ENCODE data around the gene CAPN7. TPM values are rescaled to one million over a fixed set of nuclear protein-coding genes. Genes with fewer than 3 reads are reported as not detected.

CAPN7 gene
- total RNA-seq, 1 donor from 2014 or later, result 49.5 TPM

- no peak for TF ChIP-seq CTCF (IDR thresholded peaks at IDR 0.05)
- no peak for DNase-seq (ENCODE audit: extremely low spot score, unreplicated experiment)
- Mint-ChIP-seq H3K27ac (ENCODE audit: unreplicated experiment) (no peak overlapping the region), H3K36me3 (ENCODE audit: unreplicated experiment) (no peaks in the 10 kb centered on the region), H3K4me3 (ENCODE audit: unreplicated experiment) (no peak overlapping the region), H3K4me1 (ENCODE audit: unreplicated experiment) (no peaks in the 10 kb centered on the region), H3K9me3 (ENCODE audit: unreplicated experiment) (no peaks in the 10 kb centered on the region), H3K27me3 (ENCODE audit: unreplicated experiment) (peaks cover 73% of the 10 kb centered on the region)
Measured at GRCh38 chr3:15175605-15176004, 30.4 kb upstream of the CAPN7 start.

GRCh38 chr3:15180042-15180611, 25.9 kb upstream of the CAPN7 start:
- H3K27ac Mint-ChIP-seq (ENCODE audit: unreplicated experiment), result no peak overlapping the region
- no peaks in the 10 kb centered on the region for H3K4me1 Mint-ChIP-seq (ENCODE audit: unreplicated experiment)
- H3K27me3 Mint-ChIP-seq (ENCODE audit: unreplicated experiment), result peaks cover 73% of the 10 kb centered on the region
- no peak overlapping the region for H3K4me3 Mint-ChIP-seq (ENCODE audit: unreplicated experiment)
- no peaks in the 10 kb centered on the region for H3K9me3 Mint-ChIP-seq (ENCODE audit: unreplicated experiment)
- no peaks in the 10 kb centered on the region for H3K36me3 Mint-ChIP-seq (ENCODE audit: unreplicated experiment)
- no peak for TF ChIP-seq CTCF (IDR thresholded peaks at IDR 0.05)
- no peak for DNase-seq (ENCODE audit: extremely low spot score, unreplicated experiment)

- Mint-ChIP-seq H3K9me3 (ENCODE audit: unreplicated experiment) (no peaks in the 10 kb centered on the region), H3K36me3 (ENCODE audit: unreplicated experiment) (no peaks in the 10 kb centered on the region), H3K4me1 (ENCODE audit: unreplicated experiment) (peaks cover 3% of the 10 kb centered on the region), H3K4me3 (ENCODE audit: unreplicated experiment) (no peak overlapping the region), H3K27me3 (ENCODE audit: unreplicated experiment) (peaks cover 75% of the 10 kb centered on the region), H3K27ac (ENCODE audit: unreplicated experiment) (no peak overlapping the region)
- no peak for TF ChIP-seq CTCF (IDR thresholded peaks at IDR 0.05)
- DNase-seq (ENCODE audit: extremely low spot score, unreplicated experiment), result no peak
Measured at GRCh38 chr3:15181511-15181910, 24.5 kb upstream of the CAPN7 start.

- no peak overlapping the region for H3K4me3 Mint-ChIP-seq (ENCODE audit: unreplicated experiment)
Measured at GRCh38 chr3:15181963-15182362, 24.1 kb upstream of the CAPN7 start.

GRCh38 chr3:15183011-15183410, 23.0 kb upstream of the CAPN7 start:
- H3K9me3 Mint-ChIP-seq (ENCODE audit: unreplicated experiment), result no peaks in the 10 kb centered on the region
- no peak for DNase-seq (ENCODE audit: extremely low spot score, unreplicated experiment)
- H3K4me3 Mint-ChIP-seq (ENCODE audit: unreplicated experiment), result no peak overlapping the region
- peaks cover 3% of the 10 kb centered on the region for H3K4me1 Mint-ChIP-seq (ENCODE audit: unreplicated experiment)
- no peak overlapping the region for H3K27ac Mint-ChIP-seq (ENCODE audit: unreplicated experiment)
- H3K36me3 Mint-ChIP-seq (ENCODE audit: unreplicated experiment), result no peaks in the 10 kb centered on the region
- peaks cover 74% of the 10 kb centered on the region for H3K27me3 Mint-ChIP-seq (ENCODE audit: unreplicated experiment)
- TF ChIP-seq CTCF (IDR thresholded peaks at IDR 0.05), result no peak

More at GRCh38 chr3:15181963-15182362, 24.1 kb upstream of the CAPN7 start:
- no peak overlapping the region for H3K27ac Mint-ChIP-seq (ENCODE audit: unreplicated experiment)
- no peaks in the 10 kb centered on the region for H3K9me3 Mint-ChIP-seq (ENCODE audit: unreplicated experiment)
- peaks cover 3% of the 10 kb centered on the region for H3K4me1 Mint-ChIP-seq (ENCODE audit: unreplicated experiment)
- no peak for DNase-seq (ENCODE audit: extremely low spot score, unreplicated experiment)
- no peak for TF ChIP-seq CTCF (IDR thresholded peaks at IDR 0.05)
- peaks cover 77% of the 10 kb centered on the region for H3K27me3 Mint-ChIP-seq (ENCODE audit: unreplicated experiment)
- H3K36me3 Mint-ChIP-seq (ENCODE audit: unreplicated experiment), result no peaks in the 10 kb centered on the region
